BE2C (cell line): ENCODE data around the gene EFCAB11.
A peak's percentile ranks its signal among the peaks of the same experiment; 100 is the strongest.

Source experiments
- DNase-seq: peaks from one replicate; pipeline ENCODE4 v3.0.0-alpha.2; 2020
- H3K27me3 ChIP-seq: fragments of 250-450 bp; sonication (Bioruptor Pico); 2 replicates; pipeline ENCODE4 v1.5.1; 2020; ENCODE audit warnings: mild to moderate bottlenecking
- H3K36me3 ChIP-seq: fragments of 250-450 bp; sonication (Bioruptor Pico); 2 replicates; pipeline ENCODE4 v1.5.1; 2020; ENCODE audit warnings: mild to moderate bottlenecking
- H3K4me1 ChIP-seq: fragments of 250-450 bp; sonication (Bioruptor Pico); 2 replicates; pipeline ENCODE4 v1.5.1; 2020
- H3K4me3 ChIP-seq: 2 replicates; pipeline ENCODE4 v1.5.1; 2011; ENCODE audit warnings: low read depth, low read length
- H3K9me3 ChIP-seq: fragments of 250-450 bp; sonication (Bioruptor Pico); 2 replicates; pipeline ENCODE4 v1.5.1; 2020
- TF ChIP-seq, protein P1 (sequence below): IDR thresholded peaks from 2 replicates; pipeline ENCODE4 v1.5.1; 2012; ENCODE audit warnings: mild to moderate bottlenecking, low read depth, low read length

EFCAB11 gene

DNA sequence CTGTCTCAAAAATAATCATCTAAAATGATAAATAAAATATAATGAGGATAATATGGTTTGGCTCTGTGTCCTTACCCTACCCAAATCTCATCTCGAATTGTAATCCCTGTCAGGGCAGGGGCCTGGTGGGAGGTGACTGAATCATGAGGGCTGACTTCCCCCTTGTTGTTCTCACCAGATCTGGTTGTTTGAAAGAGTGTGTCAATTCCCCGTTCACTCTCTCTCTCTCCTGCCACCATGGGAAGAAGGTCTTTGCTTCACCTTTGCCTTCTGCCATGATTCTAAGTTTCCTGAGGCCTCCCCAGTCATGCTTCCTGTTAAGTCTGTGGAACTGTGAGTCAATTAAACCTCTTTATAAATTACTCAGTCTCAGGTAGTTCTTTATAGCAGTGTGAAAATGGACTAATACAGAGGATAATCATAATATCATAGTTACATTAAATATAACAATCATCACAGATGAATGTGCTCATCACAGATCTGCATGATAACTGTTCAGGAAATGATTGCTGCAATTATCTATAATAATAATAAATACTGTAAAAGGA is 12.6 kb downstream of the EFCAB11 start:
- no peak for DNase-seq
- no peak overlapping the region for H3K4me3 ChIP-seq
- H3K36me3 ChIP-seq: no peaks in the 10 kb centered on the region
- TF ChIP-seq, protein P1, sequence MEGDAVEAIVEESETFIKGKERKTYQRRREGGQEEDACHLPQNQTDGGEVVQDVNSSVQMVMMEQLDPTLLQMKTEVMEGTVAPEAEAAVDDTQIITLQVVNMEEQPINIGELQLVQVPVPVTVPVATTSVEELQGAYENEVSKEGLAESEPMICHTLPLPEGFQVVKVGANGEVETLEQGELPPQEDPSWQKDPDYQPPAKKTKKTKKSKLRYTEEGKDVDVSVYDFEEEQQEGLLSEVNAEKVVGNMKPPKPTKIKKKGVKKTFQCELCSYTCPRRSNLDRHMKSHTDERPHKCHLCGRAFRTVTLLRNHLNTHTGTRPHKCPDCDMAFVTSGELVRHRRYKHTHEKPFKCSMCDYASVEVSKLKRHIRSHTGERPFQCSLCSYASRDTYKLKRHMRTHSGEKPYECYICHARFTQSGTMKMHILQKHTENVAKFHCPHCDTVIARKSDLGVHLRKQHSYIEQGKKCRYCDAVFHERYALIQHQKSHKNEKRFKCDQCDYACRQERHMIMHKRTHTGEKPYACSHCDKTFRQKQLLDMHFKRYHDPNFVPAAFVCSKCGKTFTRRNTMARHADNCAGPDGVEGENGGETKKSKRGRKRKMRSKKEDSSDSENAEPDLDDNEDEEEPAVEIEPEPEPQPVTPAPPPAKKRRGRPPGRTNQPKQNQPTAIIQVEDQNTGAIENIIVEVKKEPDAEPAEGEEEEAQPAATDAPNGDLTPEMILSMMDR: no peak
- no peaks in the 10 kb centered on the region for H3K9me3 ChIP-seq
- no peaks in the 10 kb centered on the region for H3K27me3 ChIP-seq
- H3K4me1 ChIP-seq: no peaks in the 10 kb centered on the region

DNA sequence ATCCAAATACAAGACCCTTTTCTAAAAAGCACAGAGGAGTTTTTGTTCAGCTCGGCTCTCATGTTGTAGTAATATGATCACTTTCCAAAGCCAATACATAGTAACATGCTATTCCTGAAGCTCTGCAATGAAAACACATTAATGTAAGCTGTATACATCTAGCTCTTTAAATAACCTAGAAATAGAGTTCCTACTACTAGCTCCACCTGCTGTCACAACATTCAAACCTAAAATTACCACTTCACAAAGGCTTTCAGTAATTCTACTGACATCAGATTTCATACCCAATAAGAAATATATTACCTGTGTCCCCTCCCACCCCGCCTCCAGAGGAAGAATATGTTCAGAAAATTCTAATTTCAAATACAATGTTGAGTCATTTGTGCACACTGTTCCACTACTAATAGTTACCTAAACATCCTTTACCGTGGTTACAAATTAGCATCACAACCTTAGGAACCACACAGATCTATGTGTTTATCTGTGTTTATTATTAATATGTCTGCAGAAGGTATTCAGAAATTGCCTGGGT is 17.8 kb downstream of the EFCAB11 start:
- H3K9me3 ChIP-seq: no peaks in the 10 kb centered on the region
- TF ChIP-seq, protein P1: 0 out of 2 replicates have a peak, but pooled peaks have one; percentile 16
- H3K4me1 ChIP-seq: peaks cover 3% of the 10 kb centered on the region; the same call in 1 of the 2 replicates
- no peak overlapping the region for H3K4me3 ChIP-seq
- H3K36me3 ChIP-seq: no peaks in the 10 kb centered on the region
- H3K27me3 ChIP-seq: no peaks in the 10 kb centered on the region
- no peak for DNase-seq

DNA sequence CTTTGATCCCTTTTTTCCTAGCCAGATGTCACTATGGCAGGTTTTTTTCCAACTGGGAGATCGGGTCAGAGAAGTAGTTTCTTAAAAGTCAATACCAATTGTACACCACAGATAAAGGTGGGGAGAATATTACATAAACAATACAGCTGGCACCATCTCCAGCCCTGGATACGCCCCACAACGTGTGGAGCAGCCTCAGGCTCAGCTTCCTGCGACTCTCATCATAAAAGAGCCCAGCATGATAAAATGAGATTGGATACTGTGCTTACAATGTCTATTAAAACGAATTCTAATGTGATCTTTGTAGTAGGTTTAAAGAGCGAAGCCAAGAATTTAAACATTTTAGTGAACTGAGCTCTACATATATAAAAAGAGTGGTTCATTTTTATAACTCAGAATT is 21.5 kb downstream of the EFCAB11 start:
- H3K36me3 ChIP-seq: no peaks in the 10 kb centered on the region
- TF ChIP-seq, protein P1: no peak
- peaks cover 3% of the 10 kb centered on the region; the same call in 1 of the 2 replicates for H3K4me1 ChIP-seq
- DNase-seq: no peak
- no peaks in the 10 kb centered on the region for H3K9me3 ChIP-seq
- H3K27me3 ChIP-seq: no peaks in the 10 kb centered on the region
- H3K4me3 ChIP-seq: no peak overlapping the region

DNA sequence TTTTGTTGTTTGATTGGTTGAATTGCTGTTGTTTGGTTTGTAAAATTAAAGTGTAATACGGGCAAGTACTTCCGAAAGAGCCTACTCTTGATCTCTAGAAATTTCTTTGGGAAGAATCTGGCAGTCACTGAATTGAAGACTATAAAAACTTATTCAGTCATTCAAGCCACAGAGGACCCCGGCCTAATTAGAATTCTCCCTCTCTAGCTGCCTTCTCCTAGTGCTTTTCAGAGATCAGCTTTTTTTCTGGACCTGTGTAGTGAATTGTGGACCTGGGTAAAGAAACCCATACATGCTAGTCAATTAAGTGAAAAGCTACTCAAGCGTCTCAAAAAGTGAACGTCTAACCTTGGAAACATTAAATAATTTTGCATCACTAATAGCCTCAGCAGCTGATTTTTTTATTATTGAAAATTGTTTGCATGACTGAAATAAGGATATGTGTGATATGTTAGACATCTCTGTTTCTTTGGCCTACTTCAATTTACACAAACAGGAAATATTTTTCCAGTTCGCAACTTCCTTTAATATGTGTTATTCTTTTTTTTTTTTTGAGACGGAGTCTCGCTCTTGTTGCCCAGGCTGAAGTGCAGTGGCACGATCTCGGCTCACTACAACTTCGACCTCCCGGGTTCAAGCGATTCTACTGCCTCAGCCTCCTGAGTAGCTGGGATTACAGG is 27.2 kb downstream of the EFCAB11 start:
- Histone ChIP-seq H3K27me3 (no peaks in the 10 kb centered on the region), H3K4me3 (no peak overlapping the region), H3K9me3 (no peaks in the 10 kb centered on the region), H3K4me1 (no peaks in the 10 kb centered on the region), H3K36me3 (no peaks in the 10 kb centered on the region)
- DNase-seq: no peak
- TF ChIP-seq, protein P1: no peak

DNA sequence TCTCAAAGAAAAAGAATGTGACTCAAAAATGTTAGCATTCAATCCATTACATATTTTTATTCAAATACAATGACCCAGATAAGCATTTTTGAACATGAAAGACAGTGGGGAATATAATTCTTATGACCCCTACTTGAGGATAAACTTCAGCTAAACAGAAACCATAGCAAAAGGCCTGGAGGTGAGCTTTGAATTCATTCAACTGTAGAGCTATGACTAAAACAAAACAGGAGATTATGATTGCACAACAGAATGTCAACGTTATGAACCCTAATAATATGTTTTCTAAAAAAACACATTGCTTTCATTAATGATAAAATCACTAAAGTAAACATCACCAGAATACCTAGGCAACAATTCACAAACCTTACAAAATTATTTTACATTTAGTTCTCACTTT is 27.8 kb downstream of the EFCAB11 start:
- Histone ChIP-seq H3K4me3 (no peak overlapping the region), H3K9me3 (no peaks in the 10 kb centered on the region), H3K36me3 (no peaks in the 10 kb centered on the region), H3K4me1 (no peaks in the 10 kb centered on the region), H3K27me3 (no peaks in the 10 kb centered on the region)
- no peak for DNase-seq
- TF ChIP-seq, protein P1: no peak

DNA sequence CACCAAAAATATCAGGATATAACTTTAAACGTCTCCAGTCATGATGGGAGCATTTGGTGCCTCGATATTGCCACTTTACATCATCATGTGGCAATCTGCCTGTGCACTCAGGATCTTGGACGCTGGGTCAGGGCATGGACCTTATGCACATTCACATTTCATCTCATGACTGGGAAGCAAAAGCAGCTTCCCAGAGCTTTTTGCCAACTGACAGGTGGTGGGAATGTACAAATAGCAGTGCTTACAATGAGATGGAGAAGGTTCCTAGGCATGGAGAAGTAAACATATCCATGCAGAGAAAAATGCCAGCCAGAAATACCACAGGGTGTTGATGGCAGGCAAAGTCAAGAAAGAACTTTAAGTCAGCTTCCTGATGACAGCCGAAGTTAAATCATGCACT is 30.3 kb downstream of the EFCAB11 start:
- Histone ChIP-seq H3K36me3 (no peaks in the 10 kb centered on the region), H3K27me3 (no peaks in the 10 kb centered on the region), H3K4me3 (no peak overlapping the region), H3K4me1 (no peaks in the 10 kb centered on the region), H3K9me3 (no peaks in the 10 kb centered on the region)
- DNase-seq: no peak
- TF ChIP-seq, protein P1: no peak
